MM.1S (cell line): Measurements from ENCODE around the gene LEF1.

Experiments used
- DNase-seq: peaks from one replicate; pipeline ENCODE4 v3.0.0-alpha.2; 2015
- H2AFZ ChIP-seq: fragments of 300-600 bp; sonication (generic); 2 replicates; pipeline ENCODE4 v1.6.0; 2016; ENCODE audit warnings: antibody characterized with exemption, low read length
- H3F3A ChIP-seq: fragments of 300-600 bp; sonication (generic); 2 replicates; pipeline ENCODE4 v1.6.1; 2016; ENCODE audit warnings: mild to moderate bottlenecking, antibody characterized with exemption, low read length, moderate library complexity, mixed read lengths; ENCODE audit not compliant: insufficient read depth
- H3K27ac ChIP-seq: fragments of 300-600 bp; sonication (generic); 2 replicates; pipeline ENCODE4 v1.5.1; 2016; ENCODE audit warnings: mild to moderate bottlenecking, low read length
- H3K27me3 ChIP-seq: fragments of 300-600 bp; sonication (generic); replicated peaks from 2 replicates; pipeline ENCODE4 v1.6.0; 2016; ENCODE audit warnings: low read length; ENCODE audit not compliant: insufficient read depth
- H3K36me3 ChIP-seq: fragments of 300-600 bp; sonication (generic); replicated peaks from 2 replicates; pipeline ENCODE4 v1.6.1; 2016; ENCODE audit warnings: mild to moderate bottlenecking, low read length, mixed read lengths; ENCODE audit not compliant: insufficient read depth
- H3K4me1 ChIP-seq: fragments of 300-600 bp; sonication (generic); 2 replicates; pipeline ENCODE4 v1.6.1; 2016; ENCODE audit warnings: low read length, mixed read lengths
- H3K4me2 ChIP-seq: fragments of 300-600 bp; sonication (generic); 2 replicates; pipeline ENCODE4 v1.6.0; 2016; ENCODE audit warnings: low read depth, low read length
- H3K4me3 ChIP-seq: fragments of 300-600 bp; sonication (generic); 2 replicates; pipeline ENCODE4 v1.5.1; 2016; ENCODE audit warnings: low read length, mixed read lengths
- H3K79me2 ChIP-seq: fragments of 300-600 bp; sonication (generic); 2 replicates; pipeline ENCODE4 v1.6.1; 2016; ENCODE audit warnings: mixed run types, low read length, mixed read lengths
- H3K9ac ChIP-seq: fragments of 300-600 bp; sonication (generic); 2 replicates; pipeline ENCODE4 v1.6.1; 2016; ENCODE audit warnings: low read length, mixed read lengths
- H3K9me2 ChIP-seq: fragments of 300-600 bp; sonication (generic); replicated peaks from 2 replicates; pipeline ENCODE4 v1.6.1; 2016; ENCODE audit warnings: mild to moderate bottlenecking, low read length, mixed read lengths; ENCODE audit not compliant: insufficient read depth
- H3K9me3 ChIP-seq: fragments of 300-600 bp; sonication (generic); replicated peaks from 2 replicates; pipeline ENCODE4 v1.6.1; 2016; ENCODE audit warnings: mild to moderate bottlenecking, low read length, mixed read lengths; ENCODE audit not compliant: insufficient read depth
- H4K20me1 ChIP-seq: fragments of 300-600 bp; sonication (generic); 2 replicates; pipeline ENCODE4 v1.6.1; 2016; ENCODE audit warnings: mild to moderate bottlenecking, low read length, moderate library complexity, mixed read lengths; ENCODE audit not compliant: insufficient read depth
- CTCF ChIP-seq: fragments of 300-600 bp; sonication (generic); IDR thresholded peaks from 2 replicates; pipeline ENCODE4 v1.5.1; 2016; ENCODE audit warnings: antibody characterized with exemption, low read length, mixed read lengths
- EZH2 ChIP-seq: fragments of 300-600 bp; sonication (generic); optimal IDR thresholded peaks from 2 replicates; pipeline ENCODE3; 2017; ENCODE audit warnings: low read depth, mild to moderate bottlenecking, antibody characterized with exemption, low read length, mixed read lengths
- EZH2phosphoT487 ChIP-seq: fragments of 300-600 bp; sonication (generic); IDR thresholded peaks from 2 replicates; pipeline ENCODE4 v1.6.1; 2018; ENCODE audit warnings: antibody characterized with exemption, low read length

Gene LEF1

GRCh38 chr4:108010167-108010566 lies 158.6 kb downstream of the LEF1 start:
- no peak overlapping the region for H3K4me2 ChIP-seq
- H3K27me3 ChIP-seq, result no peaks in the 10 kb centered on the region
- no peaks in the 10 kb centered on the region for H3K4me1 ChIP-seq
- H3K36me3 ChIP-seq, result peaks cover 3% of the 10 kb centered on the region; the same call in 1 of the 2 replicates
- TF ChIP-seq CTCF (no peak), EZH2phosphoT487 (no peak), EZH2 (no peak)
- no peak overlapping the region for H3K9ac ChIP-seq
- no peak overlapping the region for H3K27ac ChIP-seq
- no peaks in the 10 kb centered on the region for H4K20me1 ChIP-seq
- no peaks in the 10 kb centered on the region for H3K9me3 ChIP-seq
- peaks cover 51% of the 10 kb centered on the region for H3K79me2 ChIP-seq
- no peak for DNase-seq
- H3K9me2 ChIP-seq, result no peaks in the 10 kb centered on the region
- H3K4me3 ChIP-seq, result no peak overlapping the region
- no peak overlapping the region for H2AFZ ChIP-seq
- H3F3A ChIP-seq, result no peaks in the 10 kb centered on the region

GRCh38 chr4:108008721-108009120 lies 160.0 kb downstream of the LEF1 start:
- no peak overlapping the region for H3K4me2 ChIP-seq
- no peak for TF ChIP-seq CTCF
- TF ChIP-seq EZH2phosphoT487, result no peak
- TF ChIP-seq EZH2, result no peak
- no peaks in the 10 kb centered on the region for H3K27me3 ChIP-seq
- no peaks in the 10 kb centered on the region for H3K9me2 ChIP-seq
- H2AFZ ChIP-seq, result no peak overlapping the region
- H3F3A ChIP-seq, result no peaks in the 10 kb centered on the region
- H3K4me3 ChIP-seq, result no peak overlapping the region
- H3K9ac ChIP-seq, result no peak overlapping the region
- peaks cover 3% of the 10 kb centered on the region; the same call in 1 of the 2 replicates for H3K36me3 ChIP-seq
- peaks cover 60% of the 10 kb centered on the region for H3K79me2 ChIP-seq
- no peaks in the 10 kb centered on the region for H3K4me1 ChIP-seq
- H3K9me3 ChIP-seq, result no peaks in the 10 kb centered on the region
- no peak for DNase-seq
- H3K27ac ChIP-seq, result no peak overlapping the region
- no peaks in the 10 kb centered on the region for H4K20me1 ChIP-seq

- no peaks in the 10 kb centered on the region for H3K9me3 ChIP-seq
- no peaks in the 10 kb centered on the region for H4K20me1 ChIP-seq
- peaks cover 3% of the 10 kb centered on the region; the same call in 1 of the 2 replicates for H3K36me3 ChIP-seq
- DNase-seq, result no peak
- no peak overlapping the region for H3K4me2 ChIP-seq
- H3K79me2 ChIP-seq, result peaks cover 60% of the 10 kb centered on the region
- no peaks in the 10 kb centered on the region for H3K27me3 ChIP-seq
- no peak overlapping the region for H3K4me3 ChIP-seq
- no peak overlapping the region for H2AFZ ChIP-seq
- H3K9ac ChIP-seq, result no peak overlapping the region
- H3K27ac ChIP-seq, result no peak overlapping the region
- no peaks in the 10 kb centered on the region for H3F3A ChIP-seq
- H3K9me2 ChIP-seq, result no peaks in the 10 kb centered on the region
- TF ChIP-seq EZH2phosphoT487 (no peak), EZH2 (no peak), CTCF (no peak)
- H3K4me1 ChIP-seq, result no peaks in the 10 kb centered on the region
These were observed 160.7 kb downstream of the LEF1 start for GRCh38 chr4:108007984-108008383.
